ENCODE measurements around the gene ZDHHC24.

DNA sequence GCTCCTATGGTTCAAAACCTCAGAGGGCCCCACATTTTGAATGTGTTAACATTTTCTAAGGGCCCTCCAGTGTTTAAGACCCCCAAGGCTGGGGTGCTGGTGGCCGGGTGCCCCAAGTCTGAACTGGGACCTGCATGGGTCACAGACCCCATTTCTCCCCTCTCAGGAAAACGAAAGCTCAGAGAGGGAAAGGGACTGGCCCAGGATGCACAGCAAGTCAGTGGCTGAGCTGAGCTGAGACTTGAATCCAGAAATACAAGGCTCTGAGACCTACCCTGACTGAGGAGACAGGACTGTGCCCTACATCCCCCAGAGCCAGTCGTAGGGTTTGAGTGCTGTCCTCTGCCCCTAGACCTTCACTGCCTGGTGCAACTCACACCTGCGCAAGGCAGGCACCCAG is 5.0 kb upstream of the ZDHHC24 start:
- TF ChIP-seq POLR2A (IDR thresholded peaks at IDR 0.05) (no peak), POLR2AphosphoS5 (IDR thresholded peaks at IDR 0.05) (no peak)
- TF ChIP-seq, protein P1, sequence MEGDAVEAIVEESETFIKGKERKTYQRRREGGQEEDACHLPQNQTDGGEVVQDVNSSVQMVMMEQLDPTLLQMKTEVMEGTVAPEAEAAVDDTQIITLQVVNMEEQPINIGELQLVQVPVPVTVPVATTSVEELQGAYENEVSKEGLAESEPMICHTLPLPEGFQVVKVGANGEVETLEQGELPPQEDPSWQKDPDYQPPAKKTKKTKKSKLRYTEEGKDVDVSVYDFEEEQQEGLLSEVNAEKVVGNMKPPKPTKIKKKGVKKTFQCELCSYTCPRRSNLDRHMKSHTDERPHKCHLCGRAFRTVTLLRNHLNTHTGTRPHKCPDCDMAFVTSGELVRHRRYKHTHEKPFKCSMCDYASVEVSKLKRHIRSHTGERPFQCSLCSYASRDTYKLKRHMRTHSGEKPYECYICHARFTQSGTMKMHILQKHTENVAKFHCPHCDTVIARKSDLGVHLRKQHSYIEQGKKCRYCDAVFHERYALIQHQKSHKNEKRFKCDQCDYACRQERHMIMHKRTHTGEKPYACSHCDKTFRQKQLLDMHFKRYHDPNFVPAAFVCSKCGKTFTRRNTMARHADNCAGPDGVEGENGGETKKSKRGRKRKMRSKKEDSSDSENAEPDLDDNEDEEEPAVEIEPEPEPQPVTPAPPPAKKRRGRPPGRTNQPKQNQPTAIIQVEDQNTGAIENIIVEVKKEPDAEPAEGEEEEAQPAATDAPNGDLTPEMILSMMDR (IDR thresholded peaks at IDR 0.05) = no peak

Data from gastroesophageal sphincter (tissue), 3 donors.